Endothelial cell of umbilical vein (primary cell): Measurements from ENCODE around the gene GALNT17. TPM values are rescaled to one million over a fixed set of nuclear protein-coding genes. Genes with fewer than 3 reads are reported as not detected.

Source experiments
- BruUV-seq: library from RNA; stranded (reverse); fragments of 400-500 nt; replicated peaks from 2 replicates; lab custom pipeline; 2021; lab: Mats Ljungman, UMichigan
- CTCF ChIA-PET: fragments of 300-600, 350-600 bp; sonication (Branson Sonifier 250); formaldehyde crosslinking; loops from one replicate; lab custom pipeline; 2021; ENCODE audit warnings: antibody characterized with exemption, inconsistent platforms; lab: Charles Lee
- POLR2A ChIA-PET: fragments of 300-600, 350-600 bp; sonication (Branson Sonifier 250); formaldehyde crosslinking; loops from one replicate; lab custom pipeline; 2021; ENCODE audit warnings: antibody characterized with exemption, inconsistent platforms; lab: Charles Lee
- DNase-seq: peaks from one replicate; pipeline ENCODE4 v3.0.0-alpha.2; 2011; ENCODE audit warnings: low read depth, low spot score
- FAIRE-seq: peaks from 2 replicates; lab custom pipeline; 2011; peaks lifted over from hg19 to GRCh38; lab: Jason Lieb, UNC
- H2AFZ ChIP-seq: 2 replicates; pipeline ENCODE4 v1.6.0; 2012; ENCODE audit warnings: low read depth, low read length, control low read depth, inconsistent platforms
- H3K27ac ChIP-seq: 2 replicates; pipeline ENCODE4 v1.5.1; 2011; ENCODE audit warnings: low read depth, mild to moderate bottlenecking, control low read depth, low read length, moderate library complexity; ENCODE audit not compliant: insufficient read depth
- H3K27me3 ChIP-seq, 2 experiments: 2 replicates each; pipeline versions ENCODE4 v1.6.0 to v1.6.1; 2011; ENCODE audit warnings: low read length in 2 of 2, mixed read lengths in 1 of 2; ENCODE audit not compliant: control insufficient read depth in 2 of 2, insufficient read depth in 2 of 2
- H3K36me3 ChIP-seq, 2 experiments: 2 replicates in 1 of 2; 3 replicates in 1 of 2; pipeline ENCODE4 v1.5.1; 2011; ENCODE audit warnings: low read length in 2 of 2, mild to moderate bottlenecking in 1 of 2, moderate library complexity in 1 of 2; ENCODE audit not compliant: control insufficient read depth in 2 of 2, insufficient read depth in 2 of 2; ENCODE audit errors: extremely low read depth in 1 of 2
- H3K4me1 ChIP-seq: 3 replicates; pipeline ENCODE4 v1.5.1; 2011; ENCODE audit warnings: mild to moderate bottlenecking, low read length; ENCODE audit not compliant: control insufficient read depth, insufficient read depth; ENCODE audit errors: extremely low read depth
- H3K4me2 ChIP-seq: 2 replicates; pipeline ENCODE4 v1.6.1; 2011; ENCODE audit warnings: low read length, control low read depth, mixed read lengths; ENCODE audit not compliant: insufficient read depth
- H3K4me3 ChIP-seq, 3 experiments: fragments of 200-600 bp in 1 of 3; sonication (generic), shearing (Covaris generic) in 1 of 3; replicated peaks in 1 of 3; 2 replicates each; pipeline ENCODE4 v1.5.1; 2011 to 2016; ENCODE audit warnings: control low read depth in 3 of 3, low read length in 3 of 3, mild to moderate bottlenecking in 2 of 3, inconsistent platforms in 1 of 3, low read depth in 1 of 3, moderate library complexity in 1 of 3; ENCODE audit not compliant: insufficient read depth in 1 of 3
- H3K79me2 ChIP-seq: 2 replicates; pipeline ENCODE4 v1.6.0; 2012; ENCODE audit warnings: low read length, inconsistent platforms; ENCODE audit not compliant: control insufficient read depth, insufficient read depth
- H3K9ac ChIP-seq: replicated peaks from 2 replicates; pipeline ENCODE3; 2011; ENCODE audit warnings: low read length, control low read depth; ENCODE audit not compliant: insufficient read depth; ENCODE audit errors: extremely low read depth
- H3K9me1 ChIP-seq: replicated peaks from 3 replicates; pipeline ENCODE4 v1.6.0; 2011; ENCODE audit warnings: mild to moderate bottlenecking, low read length; ENCODE audit not compliant: control insufficient read depth, insufficient read depth; ENCODE audit errors: extremely low read depth
- H3K9me3 ChIP-seq: replicated peaks from 2 replicates; pipeline ENCODE4 v1.5.1; 2012; ENCODE audit warnings: low read length, inconsistent platforms; ENCODE audit not compliant: control insufficient read depth, insufficient read depth
- H4K20me1 ChIP-seq: replicated peaks from 2 replicates; pipeline ENCODE3; 2011; ENCODE audit warnings: mild to moderate bottlenecking, low read length; ENCODE audit not compliant: control insufficient read depth, insufficient read depth; ENCODE audit errors: extremely low read depth
- CTCF ChIP-seq, 2 donors: IDR thresholded peaks; 1 replicate in 1 of 2; 2 replicates in 1 of 2; pipeline ENCODE4 v1.5.1; 2011; ENCODE audit warnings: low read length in 2 of 2, mild to moderate bottlenecking in 2 of 2, moderate library complexity in 2 of 2, control low read depth in 1 of 2, inconsistent platforms in 1 of 2, low read depth in 1 of 2; ENCODE audit not compliant: insufficient read depth in 1 of 2; ENCODE audit errors: extremely low read depth in 1 of 2
- EZH2 ChIP-seq: IDR thresholded peaks from 2 replicates; pipeline ENCODE4 v1.6.1; 2012; ENCODE audit warnings: borderline replicate concordance, low read depth, mild to moderate bottlenecking, moderate library complexity, low read length, inconsistent platforms; ENCODE audit not compliant: severe bottlenecking
- FOS ChIP-seq: IDR thresholded peaks from 2 replicates; pipeline ENCODE4 v1.6.1; 2011; ENCODE audit warnings: mild to moderate bottlenecking, low read length, moderate library complexity, borderline replicate concordance; ENCODE audit not compliant: insufficient read depth
- GATA2 ChIP-seq: IDR thresholded peaks from 2 replicates; pipeline ENCODE4 v1.7.0; 2011; ENCODE audit warnings: low read depth, mild to moderate bottlenecking, moderate library complexity, mixed read lengths, low read length; ENCODE audit not compliant: insufficient read length, insufficient read depth
- JUN ChIP-seq: IDR thresholded peaks from 2 replicates; pipeline ENCODE4 v1.6.1; 2011; ENCODE audit warnings: borderline replicate concordance, low read depth; ENCODE audit not compliant: insufficient read length, insufficient read depth
- MAX ChIP-seq: IDR thresholded peaks from 2 replicates; pipeline ENCODE4 v1.6.1; 2011; ENCODE audit not compliant: insufficient read depth, insufficient read length
- MYC ChIP-seq: IDR thresholded peaks from one replicate; pipeline ENCODE4 v1.6.1; 2011; ENCODE audit warnings: mild to moderate bottlenecking, low read depth, low read length
- POLR2A ChIP-seq: IDR thresholded peaks from 2 replicates; pipeline ENCODE4 v1.6.1; 2012; ENCODE audit warnings: low read depth, mild to moderate bottlenecking, control low read depth, low read length
- POLR2AphosphoS5 ChIP-seq: IDR thresholded peaks from 2 replicates; pipeline ENCODE4 v1.6.1; 2012; ENCODE audit warnings: low read depth, mild to moderate bottlenecking, control low read depth, low read length, moderate library complexity; ENCODE audit not compliant: insufficient read depth
- dilution Hi-C: fragments of 300-500 bp; cut with MboI; formaldehyde crosslinking; loops from one replicate; pipeline ENCODE4 v1.15.0; 2019; ENCODE audit warnings: low sequenced_read_pairs; ENCODE audit not compliant: extremely low pct_ligation_motif_present
- intact Hi-C: fragments of 100-400 bp; cut with micrococcal nuclease; formaldehyde crosslinking; loops from one replicate; pipeline ENCODE4 v1.10.0; 2022
- polyA plus RNA-seq, 4 experiments: library from polyadenylated mRNA; depleted of rRNA in 3 of 4; stranded (reverse) in 3 of 4; unstranded in 1 of 4; fragments of >200 nt; gene quantifications; 2 replicates each; pipeline versions ENCODE4 v1.2.1 to v1.2.3, GENCODE V29; 2011 to 2012; ENCODE audit warnings: missing spikeins in 1 of 4
- total RNA-seq: library from RNA; stranded (reverse); gene quantifications from 2 replicates; pipeline ENCODE4 v1.2.3, GENCODE V29; 2021

GALNT17 gene
- total and polyA plus RNA-seq, 2 donors (not counting 3 experiments of a cell fraction or from before 2014, with no cell fraction given): not detected

- CTCF ChIA-PET: no interaction called here
Observed at GRCh38 chr7:71625545-71625944, 493.6 kb downstream of the GALNT17 start.

More at GRCh38 chr7:71625545-71625944, 493.6 kb downstream of the GALNT17 start:
- H3K27ac ChIP-seq: no peak overlapping the region
- TF ChIP-seq FOS: no peak
- no peak for TF ChIP-seq EZH2
- no peak for TF ChIP-seq CTCF (IDR thresholded peaks at IDR 0.05; ENCODE audit: extremely low read depth in 1 of 2, insufficient read depth in 1 of 2, low read depth in 1 of 2, low read length in 2 of 2)
- no peak for TF ChIP-seq MAX
- TF ChIP-seq JUN: no peak
- TF ChIP-seq POLR2AphosphoS5: no peak
- TF ChIP-seq GATA2: no peak
- no peak for TF ChIP-seq POLR2A
- TF ChIP-seq MYC: no peak
- no peaks in the 10 kb centered on the region for H3K36me3 ChIP-seq
- intact Hi-C loops (no loop called here), dilution Hi-C loops (no loop called here)
- H3K4me3 ChIP-seq: no peak overlapping the region
- H3K9me3 ChIP-seq: peaks cover 3% of the 10 kb centered on the region
- H2AFZ ChIP-seq: no peak overlapping the region
- H3K9ac ChIP-seq: no peak overlapping the region
- no TSS peak for BruUV-seq
- H3K9me1 ChIP-seq: no peaks in the 10 kb centered on the region
- no peaks in the 10 kb centered on the region for H3K27me3 ChIP-seq
- H3K4me2 ChIP-seq: no peak overlapping the region
- no peak for FAIRE-seq
- H4K20me1 ChIP-seq: no peaks in the 10 kb centered on the region
- DNase-seq: no peak
- no peaks in the 10 kb centered on the region for H3K79me2 ChIP-seq
- POLR2A ChIA-PET: no interaction called here
- no peaks in the 10 kb centered on the region for H3K4me1 ChIP-seq
